Measurements from ENCODE around the gene TSPAN5. TPM values are rescaled to one million over a fixed set of nuclear protein-coding genes. Genes with fewer than 3 reads are reported as not detected.

TSPAN5 gene
- total and polyA plus RNA-seq, 8 donors = 1.6 to 90.2 (median 8.5) TPM

DNA sequence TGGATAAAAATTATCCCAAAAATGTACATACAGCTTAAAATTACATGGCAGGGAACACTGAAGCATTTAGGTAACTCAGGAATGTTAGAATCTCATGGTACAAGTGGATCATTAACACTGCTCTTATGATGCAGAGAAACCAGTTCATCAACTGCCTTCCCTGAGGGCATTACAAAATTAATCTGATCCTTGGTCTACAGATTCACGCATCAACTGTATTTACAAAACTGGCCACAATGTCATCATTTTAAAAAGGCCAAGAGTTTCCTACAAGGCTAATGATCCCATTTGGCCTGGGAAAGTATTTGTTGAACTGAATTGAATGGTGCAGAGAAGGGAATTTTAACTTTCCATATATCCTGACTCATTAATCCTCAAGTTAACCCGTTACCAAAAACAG lies 84.6 kb downstream of the TSPAN5 start:
- TF ChIP-seq, protein P1, sequence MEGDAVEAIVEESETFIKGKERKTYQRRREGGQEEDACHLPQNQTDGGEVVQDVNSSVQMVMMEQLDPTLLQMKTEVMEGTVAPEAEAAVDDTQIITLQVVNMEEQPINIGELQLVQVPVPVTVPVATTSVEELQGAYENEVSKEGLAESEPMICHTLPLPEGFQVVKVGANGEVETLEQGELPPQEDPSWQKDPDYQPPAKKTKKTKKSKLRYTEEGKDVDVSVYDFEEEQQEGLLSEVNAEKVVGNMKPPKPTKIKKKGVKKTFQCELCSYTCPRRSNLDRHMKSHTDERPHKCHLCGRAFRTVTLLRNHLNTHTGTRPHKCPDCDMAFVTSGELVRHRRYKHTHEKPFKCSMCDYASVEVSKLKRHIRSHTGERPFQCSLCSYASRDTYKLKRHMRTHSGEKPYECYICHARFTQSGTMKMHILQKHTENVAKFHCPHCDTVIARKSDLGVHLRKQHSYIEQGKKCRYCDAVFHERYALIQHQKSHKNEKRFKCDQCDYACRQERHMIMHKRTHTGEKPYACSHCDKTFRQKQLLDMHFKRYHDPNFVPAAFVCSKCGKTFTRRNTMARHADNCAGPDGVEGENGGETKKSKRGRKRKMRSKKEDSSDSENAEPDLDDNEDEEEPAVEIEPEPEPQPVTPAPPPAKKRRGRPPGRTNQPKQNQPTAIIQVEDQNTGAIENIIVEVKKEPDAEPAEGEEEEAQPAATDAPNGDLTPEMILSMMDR (IDR thresholded peaks at IDR 0.05) = no peak
- TF ChIP-seq POLR2A (IDR thresholded peaks at IDR 0.05) (no peak), POLR2AphosphoS5 (IDR thresholded peaks at IDR 0.05) (no peak)
- no peak overlapping the region for H3K4me3 ChIP-seq
- no peaks in the 10 kb centered on the region for H3K9me3 ChIP-seq
- peaks cover 0 to 37% (median 10%) of the 10 kb centered on the region in 4 donors for H3K4me1 ChIP-seq
- no peaks in the 10 kb centered on the region for H3K27me3 ChIP-seq
- intact Hi-C loops (cut with DNase I; ENCODE audit: low total_unique reads) = no loop called here
- 48 to 74% (median 69%) methylated on average over 2 of the region's 2 CpGs for WGBS, 5 donors
- peak overlapping the region in 2 of 5 donors; percentile 31 to 50 for H3K27ac ChIP-seq
- peak in 1 of 2 donors; percentile 34 for DNase-seq
- no peaks in the 10 kb centered on the region for H3K36me3 ChIP-seq

- intact Hi-C loops (cut with DNase I; ENCODE audit: low total_unique reads) = no loop called here
- H3K36me3 ChIP-seq = no peaks in the 10 kb centered on the region
- H3K4me1 ChIP-seq = peaks cover 0 to 39% (median 7%) of the 10 kb centered on the region in 4 donors
- WGBS, 5 donors = 44 to 73% (median 61%) methylated on average over 2 of the region's 2 CpGs
- peak in 1 of 2 donors; percentile 35 for DNase-seq
- TF ChIP-seq, protein P1 (IDR thresholded peaks at IDR 0.05) = no peak
- TF ChIP-seq EP300 (IDR thresholded peaks at IDR 0.05) (no peak), POLR2A (IDR thresholded peaks at IDR 0.05) (no peak), POLR2AphosphoS5 (IDR thresholded peaks at IDR 0.05) (no peak)
- no peaks in the 10 kb centered on the region for H3K27me3 ChIP-seq
- H3K4me3 ChIP-seq = no peak overlapping the region
- no peak overlapping the region for H3K27ac ChIP-seq
- H3K9me3 ChIP-seq = no peaks in the 10 kb centered on the region
These were observed 85.7 kb downstream of the TSPAN5 start for GRCh38 chr4:98572697-98573096.

DNA sequence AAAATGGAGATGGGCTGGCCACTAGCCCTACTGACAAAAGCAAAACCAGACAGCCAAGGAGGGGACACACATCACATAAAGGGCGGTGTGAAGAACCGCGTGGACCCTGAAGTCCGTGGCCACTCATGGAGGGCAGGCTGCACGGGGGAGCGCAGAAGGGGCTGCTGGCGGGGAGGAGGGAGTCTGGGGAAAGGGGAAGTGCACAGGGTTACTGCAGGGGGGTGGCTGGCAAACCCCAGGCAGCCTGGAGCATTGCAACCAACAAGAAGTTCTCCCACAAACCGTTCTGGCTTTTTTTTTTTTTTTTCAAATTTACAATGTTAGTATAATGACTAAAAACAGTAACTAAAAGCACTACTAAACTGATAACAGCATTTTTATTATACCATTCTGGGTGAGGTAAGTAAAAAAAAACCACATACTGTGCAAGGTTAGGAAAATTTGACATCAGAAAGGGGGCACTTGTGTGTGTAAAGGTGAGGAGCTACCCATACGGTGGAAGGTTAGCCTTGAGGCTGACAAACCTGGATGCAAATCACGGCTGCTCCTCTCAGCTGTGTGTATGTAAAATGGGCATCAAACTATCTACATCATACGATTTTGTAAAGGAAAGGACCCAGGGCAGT lies 87.1 kb downstream of the TSPAN5 start:
- Histone ChIP-seq H3K27me3 (no peaks in the 10 kb centered on the region), H3K27ac (no peak overlapping the region), H3K36me3 (no peaks in the 10 kb centered on the region), H3K9me3 (no peaks in the 10 kb centered on the region), H3K4me1 (peaks cover 0 to 46% (median 4%) of the 10 kb centered on the region in 4 donors), H3K4me3 (no peak overlapping the region)
- TF ChIP-seq, protein P1 (IDR thresholded peaks at IDR 0.05) = no peak
- TF ChIP-seq EP300 (IDR thresholded peaks at IDR 0.05) = no peak
- 83 to 89% (median 89%) methylated on average over 11 of the region's 11 CpGs for WGBS, 5 donors
- intact Hi-C loops (cut with DNase I; ENCODE audit: low total_unique reads) = no loop called here
- no peak for DNase-seq

- Histone ChIP-seq H3K36me3 (no peaks in the 10 kb centered on the region), H3K27ac (no peak overlapping the region), H3K27me3 (no peaks in the 10 kb centered on the region), H3K4me3 (no peak overlapping the region), H3K9me3 (no peaks in the 10 kb centered on the region), H3K4me1 (peaks cover 0 to 56% (median 4%) of the 10 kb centered on the region in 4 donors)
- intact Hi-C loops (cut with DNase I; ENCODE audit: low total_unique reads) = no loop called here
- DNase-seq = no peak
- 85 to 96% (median 88%) methylated on average over 5 of the region's 5 CpGs for WGBS, 5 donors
- TF ChIP-seq POLR2AphosphoS5 (IDR thresholded peaks at IDR 0.05) (no peak), EP300 (IDR thresholded peaks at IDR 0.05) (no peak), POLR2A (IDR thresholded peaks at IDR 0.05) (no peak)
- TF ChIP-seq, protein P1 (IDR thresholded peaks at IDR 0.05) = no peak
These were observed 88.1 kb downstream of the TSPAN5 start for GRCh38 chr4:98570151-98570797.

Measured in stomach (tissue), 9 donors.